Fibroblast of skin of left quadriceps (primary cell): Measurements from ENCODE around the gene PIK3R2.
"Not testable (repeated sequence)": the region's sequence is repeated elsewhere in the genome, so short reads cannot be mapped to it uniquely, and the experiment has no call there.

Experiments
- DNase-seq, 2 experiments: peaks; one replicate each; pipeline ENCODE4 v3.0.0-alpha.2; 2013; ENCODE audit warnings: low read depth in 2 of 2

The PIK3R2 gene

GRCh38 chr19:18152817-18153555 lies at the start of gene PIK3R2:
Gene PIK3R2 (plus strand): TSS chr19:18153163. CDS start chr19:18155880, 2,717 bp downstream.
- peak; percentile 97 to 98 for DNase-seq

DNA sequence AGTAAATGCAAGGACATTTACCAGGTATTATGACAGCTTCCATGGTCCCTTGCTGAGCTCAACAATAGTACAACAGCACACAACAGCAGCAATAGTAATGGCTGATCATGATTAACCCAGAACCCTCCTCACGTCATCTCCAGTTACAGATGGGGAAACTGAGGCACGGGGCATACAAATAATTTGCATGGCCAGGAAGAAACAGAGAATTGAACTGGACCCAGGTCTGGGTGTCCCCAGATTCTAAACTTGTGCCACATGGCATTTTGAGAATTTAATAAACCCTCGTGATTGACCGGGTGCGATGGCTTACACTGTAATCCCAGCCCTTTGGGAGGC lies 48.2 kb upstream of the PIK3R2 start:
- no peak for DNase-seq

GRCh38 chr19:18105259-18105658 lies 47.7 kb upstream of the PIK3R2 start:
- DNase-seq = not testable (repeated sequence)

- no peak for DNase-seq
Observed at GRCh38 chr19:18107235-18107634, 45.7 kb upstream of the PIK3R2 start.

DNA sequence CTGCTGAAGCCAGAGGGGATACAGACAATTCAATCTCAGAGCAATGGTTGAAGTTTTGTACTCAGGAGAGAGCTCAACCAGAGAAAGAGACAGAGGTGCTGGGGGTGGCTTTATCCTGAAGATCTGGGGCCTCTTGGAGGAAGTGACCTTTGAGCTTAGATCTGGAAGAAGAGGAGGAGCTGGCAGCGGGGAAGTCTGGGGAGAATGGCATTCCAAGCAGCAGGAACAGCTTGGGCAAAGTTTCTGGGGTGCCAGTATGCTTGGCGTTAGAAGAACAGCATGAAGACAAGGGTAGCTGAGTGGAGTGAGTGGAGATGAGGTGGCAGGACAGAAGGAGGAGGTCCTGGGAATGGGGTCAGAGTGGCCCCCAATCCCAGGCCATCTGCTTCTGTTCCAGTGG lies 44.1 kb upstream of the PIK3R2 start:
- DNase-seq = no peak

- DNase-seq = no peak
Observed at GRCh38 chr19:18109341-18109732, 43.6 kb upstream of the PIK3R2 start.

DNA sequence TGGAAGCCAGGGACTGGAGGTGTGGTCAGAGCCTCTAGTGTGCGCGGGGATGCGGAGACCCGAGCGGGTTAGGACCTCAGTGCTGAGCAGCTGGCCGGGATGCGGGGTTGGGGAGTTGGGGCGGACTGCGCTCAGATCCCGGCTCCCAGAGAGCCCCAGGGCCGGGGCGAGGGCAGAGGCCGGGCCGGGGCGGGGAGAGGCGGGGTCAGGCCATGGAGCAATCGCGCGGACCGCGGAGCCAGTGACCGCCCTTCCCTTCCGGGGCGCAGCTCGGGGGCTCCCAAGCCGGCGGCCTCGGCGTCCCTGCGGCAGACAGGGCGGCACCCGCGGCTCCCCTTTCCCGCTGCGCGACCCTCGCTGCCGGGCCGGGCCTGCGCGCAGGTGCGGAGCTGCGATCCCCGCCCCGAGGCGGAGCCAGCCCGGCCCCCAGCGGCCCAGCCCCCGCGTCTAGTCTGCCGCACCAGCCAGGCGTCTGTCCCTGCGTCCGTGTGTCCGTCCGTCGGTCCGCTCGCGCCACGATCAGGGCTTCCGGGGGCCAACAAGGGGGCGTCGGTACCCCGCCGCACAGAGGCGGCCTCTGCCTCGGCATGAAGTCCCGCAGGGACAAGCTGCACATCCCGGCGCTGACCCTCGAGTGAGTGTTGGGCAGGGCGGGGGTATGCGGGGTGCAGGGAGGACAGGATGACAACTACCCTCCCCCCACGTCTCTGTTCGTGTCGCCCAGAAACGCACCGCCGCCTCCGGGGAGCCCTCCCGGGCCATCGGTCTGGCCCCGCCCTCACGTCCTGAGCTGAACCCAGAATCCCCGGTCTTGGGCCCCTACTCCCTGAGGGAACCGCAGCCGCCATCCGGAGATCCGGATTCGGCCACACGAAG lies 43.0 kb upstream of the PIK3R2 start:
- DNase-seq = no peak

GRCh38 chr19:18110609-18111232 lies 42.2 kb upstream of the PIK3R2 start:
- DNase-seq = no peak

DNA sequence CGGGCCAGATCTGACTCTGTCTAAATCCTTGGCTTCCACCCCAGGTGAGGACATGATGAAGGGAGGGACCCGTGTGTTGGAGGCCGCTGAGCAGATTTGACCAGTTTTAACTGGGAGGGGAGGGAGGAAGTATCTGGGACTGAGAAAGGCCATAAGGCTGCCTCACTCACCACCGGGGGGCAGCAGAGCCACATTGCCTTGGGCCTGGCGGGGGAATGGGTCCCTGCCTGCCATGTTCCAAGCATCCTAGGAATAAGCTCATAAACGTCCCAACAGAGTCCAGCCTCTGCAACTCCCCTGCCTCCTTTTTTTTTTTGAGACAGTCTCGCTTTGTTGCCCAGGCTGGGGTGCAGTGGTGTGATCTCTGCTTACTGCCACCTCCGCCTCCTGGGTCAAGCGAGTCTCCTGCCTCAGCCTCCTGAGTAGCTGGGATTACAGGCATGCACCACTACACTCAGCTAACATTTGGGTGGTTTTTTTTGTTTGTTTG lies 39.9 kb upstream of the PIK3R2 start:
- peak; percentile 30 to 37 for DNase-seq

GRCh38 chr19:18113827-18114226 lies 39.1 kb upstream of the PIK3R2 start:
- DNase-seq = no peak

- DNase-seq = no peak
Observed at GRCh38 chr19:18114483-18114882, 38.5 kb upstream of the PIK3R2 start.

- no peak for DNase-seq
Observed at GRCh38 chr19:18117364-18117691, 35.6 kb upstream of the PIK3R2 start.

GRCh38 chr19:18117692-18118378 lies 35.1 kb upstream of the PIK3R2 start:
- peak; percentile 61 to 63 for DNase-seq

DNA sequence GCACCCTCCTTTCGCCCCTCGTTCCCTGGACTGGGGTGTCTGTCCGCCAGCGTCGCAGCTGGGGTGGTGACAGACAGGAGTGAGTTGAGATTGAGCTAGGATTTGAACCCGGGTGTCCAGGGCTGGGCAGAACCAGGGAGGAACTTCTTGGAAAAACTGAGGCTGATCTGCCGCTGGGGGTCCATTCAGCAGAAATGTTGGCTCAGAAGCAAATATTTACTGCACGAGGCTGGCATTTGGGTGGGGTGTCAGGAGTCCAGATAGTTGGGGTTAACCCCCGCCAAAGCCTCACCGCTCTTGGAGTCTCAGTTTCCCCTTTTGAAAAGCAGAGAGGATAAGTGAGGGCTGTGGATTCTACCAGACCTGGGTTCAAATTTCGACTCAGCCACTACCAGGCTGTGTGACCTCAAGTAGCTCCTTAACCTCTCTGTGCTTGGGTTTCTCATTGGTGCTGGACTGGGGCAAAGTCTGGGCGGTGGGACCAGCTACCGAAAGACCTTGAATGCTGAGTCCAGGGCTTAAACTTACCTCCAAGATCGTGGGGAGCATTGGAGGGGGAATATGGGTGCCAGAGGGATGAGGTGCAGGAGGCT lies 34.4 kb upstream of the PIK3R2 start:
- no peak for DNase-seq

DNA sequence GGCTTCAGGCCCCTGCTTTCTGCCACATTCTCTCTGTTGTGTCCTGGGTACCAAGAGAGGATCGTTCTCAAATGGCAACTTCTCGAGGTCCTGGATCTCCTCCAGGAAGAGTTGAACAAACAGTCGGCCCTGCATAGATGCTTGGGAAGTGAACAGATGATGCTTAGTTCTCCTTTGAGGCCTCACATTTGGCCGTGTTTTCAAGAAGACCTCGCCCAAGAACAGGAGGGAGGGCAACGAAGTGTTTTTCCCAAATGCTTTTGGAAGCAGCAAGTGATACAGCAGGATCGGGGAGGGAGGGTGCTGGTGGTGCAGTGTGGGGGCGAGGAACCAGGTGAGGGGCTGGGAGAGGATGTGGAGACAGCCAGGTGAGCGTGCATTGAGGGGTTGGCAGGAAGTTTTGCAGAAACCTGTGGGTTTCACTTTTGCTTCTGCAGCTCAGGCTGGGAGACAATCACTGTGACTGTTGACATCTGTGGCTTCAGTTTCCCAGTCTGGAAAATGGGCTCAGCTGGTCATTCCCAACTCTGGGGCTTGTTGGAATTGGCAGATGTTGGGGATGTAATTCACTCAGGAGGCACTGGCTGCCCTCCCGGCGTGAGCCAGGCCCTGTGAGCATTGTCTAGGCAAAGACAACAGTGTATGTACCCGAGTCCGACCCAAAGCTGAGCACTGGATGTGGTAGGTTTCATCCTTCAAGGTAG lies 33.8 kb upstream of the PIK3R2 start:
- DNase-seq = no peak

GRCh38 chr19:18119717-18120105 lies 33.3 kb upstream of the PIK3R2 start:
- no peak for DNase-seq

GRCh38 chr19:18120127-18120526 lies 32.8 kb upstream of the PIK3R2 start:
- no peak for DNase-seq

DNA sequence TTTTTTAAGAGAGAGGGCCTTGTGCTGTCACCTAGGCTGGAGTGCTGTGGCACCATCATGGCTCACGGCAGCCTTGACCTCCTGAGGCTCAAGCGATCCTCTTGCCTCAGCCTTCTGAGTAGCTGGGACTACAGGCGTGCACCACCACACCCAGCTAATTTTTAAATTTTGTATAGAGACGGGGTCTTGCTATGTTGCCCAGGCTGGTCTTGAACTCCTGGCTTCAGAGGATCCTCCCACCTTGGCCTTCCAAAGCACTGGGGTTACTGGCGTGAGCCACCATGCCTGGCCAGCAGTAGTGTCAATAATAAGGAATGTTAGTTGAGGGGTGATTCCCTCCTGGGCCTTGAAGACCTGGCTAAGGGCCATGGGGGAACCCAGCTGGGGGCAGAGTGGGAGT lies 31.8 kb upstream of the PIK3R2 start:
- DNase-seq = no peak

DNA sequence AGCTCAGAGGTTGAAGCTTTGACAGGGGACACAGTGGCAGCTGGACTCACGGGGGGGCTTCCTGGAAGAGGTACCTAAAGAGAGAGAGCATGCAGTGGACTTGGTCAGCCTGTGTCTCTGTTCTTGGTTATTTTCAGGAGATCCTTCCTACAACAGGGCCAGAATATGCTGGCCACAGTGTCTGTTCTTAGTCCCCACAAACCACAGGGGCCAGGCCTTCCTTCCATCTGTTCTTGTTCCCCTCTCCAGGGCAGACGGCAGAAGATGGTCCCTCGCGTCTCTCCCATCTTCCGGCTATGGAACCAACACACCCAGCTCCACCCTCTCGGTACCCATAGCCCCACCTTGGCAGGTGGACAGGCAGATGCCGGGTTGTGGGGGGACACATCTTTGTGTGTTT lies 30.5 kb upstream of the PIK3R2 start:
- no peak for DNase-seq

DNA sequence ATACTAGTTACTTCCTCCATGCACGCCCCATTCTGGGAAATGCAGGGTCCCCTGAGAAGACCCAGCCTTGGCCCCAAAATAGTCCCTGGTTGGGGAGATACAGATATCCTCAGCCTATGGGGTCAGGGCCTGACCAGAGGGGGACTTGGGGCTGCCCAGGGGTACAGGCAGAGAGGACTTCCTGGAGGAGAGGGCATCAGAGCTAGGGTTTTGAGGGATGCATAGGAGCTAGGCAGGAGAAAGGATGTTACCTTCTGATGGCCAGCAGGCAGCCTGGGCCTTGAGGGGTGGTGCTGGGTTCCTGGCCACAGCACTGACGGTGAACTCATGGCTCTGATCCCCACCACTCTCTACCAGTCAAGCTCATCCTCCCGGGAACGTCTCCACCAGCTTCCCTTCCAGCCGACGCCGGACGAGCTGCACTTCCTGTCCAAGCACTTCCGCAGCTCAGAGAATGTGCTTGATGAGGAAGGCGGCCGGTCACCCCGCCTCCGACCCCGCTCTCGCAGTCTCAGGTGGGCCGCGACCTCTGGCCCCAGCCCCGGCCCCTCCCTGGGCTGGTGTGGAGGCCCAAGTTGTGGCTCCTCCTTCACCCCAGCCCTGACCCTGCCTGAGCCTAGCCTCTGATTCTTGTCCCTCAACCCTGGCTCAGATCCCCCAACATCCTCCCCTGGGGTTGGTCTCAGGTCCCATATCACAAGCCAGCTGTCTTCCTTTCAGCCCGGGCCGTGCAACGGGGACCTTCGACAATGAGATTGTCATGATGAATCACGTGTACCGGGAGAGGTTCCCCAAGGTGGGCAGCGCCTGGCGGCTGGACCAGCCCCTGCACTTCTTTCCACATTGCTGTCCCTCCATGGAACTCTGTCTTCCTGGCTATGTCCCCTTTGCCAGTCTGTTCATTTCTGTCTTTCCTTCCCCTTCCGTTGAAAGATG lies 29.8 kb upstream of the PIK3R2 start:
- DNase-seq = no peak
